WTC11 (cell line): ENCODE data around the gene HCFC1.

Experiments used
- CREB1 ChIP-seq: sonication (generic); formaldehyde crosslinking; IDR thresholded peaks from 2 replicates; pipeline ENCODE4 v1.8.0; 2023; ENCODE audit warnings: mild to moderate bottlenecking, missing genetic modification reagents
- FOXJ3 ChIP-seq: sonication (generic); formaldehyde crosslinking; IDR thresholded peaks from 2 replicates; pipeline ENCODE4 v1.9.0; 2021; ENCODE audit warnings: missing genetic modification reagents, mild to moderate bottlenecking, borderline replicate concordance
- MXD4 ChIP-seq: fragments of 250-450 bp; sonication (Bioruptor Pico); IDR thresholded peaks from 2 replicates; pipeline ENCODE4 v1.8.0; 2021; ENCODE audit warnings: mild to moderate bottlenecking, moderate library complexity, borderline replicate concordance
- NFE2L1 ChIP-seq: sonication (generic); formaldehyde crosslinking; IDR thresholded peaks from 2 replicates; pipeline ENCODE4 v1.8.1; 2023; ENCODE audit warnings: missing genetic modification reagents
- NFYB ChIP-seq: sonication (generic); formaldehyde crosslinking; conservative IDR thresholded peaks from 2 replicates; pipeline ENCODE4 v1.8.0; 2022; ENCODE audit warnings: low read depth, missing genetic modification reagents
- PREB ChIP-seq: sonication (generic); formaldehyde crosslinking; IDR thresholded peaks from 2 replicates; pipeline ENCODE4 v1.8.1; 2022; ENCODE audit warnings: mild to moderate bottlenecking, missing genetic modification reagents, moderate library complexity, borderline replicate concordance
- SP1 ChIP-seq: sonication (generic); formaldehyde crosslinking; conservative IDR thresholded peaks from 2 replicates; pipeline ENCODE4 v1.8.1; 2022; ENCODE audit warnings: missing genetic modification reagents
- USF2 ChIP-seq: sonication (generic); formaldehyde crosslinking; IDR thresholded peaks from 2 replicates; pipeline ENCODE4 v1.8.1; 2023; ENCODE audit warnings: mild to moderate bottlenecking, missing genetic modification reagents, moderate library complexity
- ZNF263 ChIP-seq: sonication (generic); formaldehyde crosslinking; IDR thresholded peaks from 2 replicates; pipeline ENCODE4 v1.8.1; 2022; ENCODE audit warnings: low read depth, mild to moderate bottlenecking, moderate library complexity, missing genetic modification reagents
- TF ChIP-seq, protein P1 (sequence below): fragments of 200-600 bp; IDR thresholded peaks from 2 replicates; pipeline ENCODE4 v1.8.0; 2022; ENCODE audit warnings: antibody characterized with exemption
- TF ChIP-seq, protein P2 (sequence below): fragments of 250-450 bp; sonication (Bioruptor Pico); IDR thresholded peaks from 2 replicates; pipeline ENCODE4 v2.1.2; 2022; ENCODE audit warnings: mild to moderate bottlenecking, moderate library complexity
- TF ChIP-seq, protein P3 (sequence below): sonication (generic); formaldehyde crosslinking; IDR thresholded peaks from 2 replicates; pipeline ENCODE4 v1.8.0; 2022; ENCODE audit warnings: mild to moderate bottlenecking, missing genetic modification reagents
- TF ChIP-seq, protein P4 (sequence below): fragments of 250-450 bp; sonication (Bioruptor Pico); IDR thresholded peaks from 2 replicates; pipeline ENCODE4 v1.9.0; 2021; ENCODE audit warnings: mild to moderate bottlenecking

DNA sequence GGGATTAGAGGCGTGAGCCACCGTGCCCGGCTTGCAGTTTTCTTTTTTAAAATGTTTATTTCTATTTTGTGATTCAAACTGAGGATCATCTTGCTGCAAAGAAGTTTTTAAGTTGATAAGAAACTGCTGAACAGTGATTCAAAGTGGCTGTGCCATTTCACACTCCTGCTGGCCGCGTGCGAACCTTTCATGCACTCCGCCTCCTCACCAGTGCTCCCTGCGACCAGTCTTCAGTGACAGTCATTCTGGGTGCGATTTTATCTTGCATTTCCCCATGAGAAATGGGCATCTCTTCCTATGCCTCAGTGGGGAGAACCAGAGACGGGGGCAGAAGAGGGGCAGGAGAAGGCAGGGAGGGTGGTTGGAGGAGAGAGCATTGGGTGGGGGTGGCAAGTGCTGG lies 22.4 kb upstream of the HCFC1 start:
- TF ChIP-seq, protein P1, sequence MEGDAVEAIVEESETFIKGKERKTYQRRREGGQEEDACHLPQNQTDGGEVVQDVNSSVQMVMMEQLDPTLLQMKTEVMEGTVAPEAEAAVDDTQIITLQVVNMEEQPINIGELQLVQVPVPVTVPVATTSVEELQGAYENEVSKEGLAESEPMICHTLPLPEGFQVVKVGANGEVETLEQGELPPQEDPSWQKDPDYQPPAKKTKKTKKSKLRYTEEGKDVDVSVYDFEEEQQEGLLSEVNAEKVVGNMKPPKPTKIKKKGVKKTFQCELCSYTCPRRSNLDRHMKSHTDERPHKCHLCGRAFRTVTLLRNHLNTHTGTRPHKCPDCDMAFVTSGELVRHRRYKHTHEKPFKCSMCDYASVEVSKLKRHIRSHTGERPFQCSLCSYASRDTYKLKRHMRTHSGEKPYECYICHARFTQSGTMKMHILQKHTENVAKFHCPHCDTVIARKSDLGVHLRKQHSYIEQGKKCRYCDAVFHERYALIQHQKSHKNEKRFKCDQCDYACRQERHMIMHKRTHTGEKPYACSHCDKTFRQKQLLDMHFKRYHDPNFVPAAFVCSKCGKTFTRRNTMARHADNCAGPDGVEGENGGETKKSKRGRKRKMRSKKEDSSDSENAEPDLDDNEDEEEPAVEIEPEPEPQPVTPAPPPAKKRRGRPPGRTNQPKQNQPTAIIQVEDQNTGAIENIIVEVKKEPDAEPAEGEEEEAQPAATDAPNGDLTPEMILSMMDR, result no peak
- TF ChIP-seq NFYB (CRISPR knock-in tag) (no peak), PREB (CRISPR knock-in tag) (no peak), CREB1 (CRISPR knock-in tag) (no peak), ZNF263 (CRISPR knock-in tag) (no peak), USF2 (CRISPR knock-in tag) (no peak), MXD4 (CRISPR knock-in tag) (no peak), SP1 (CRISPR knock-in tag) (no peak), NFE2L1 (CRISPR knock-in tag) (no peak), FOXJ3 (no peak)
- TF ChIP-seq, protein P2, sequence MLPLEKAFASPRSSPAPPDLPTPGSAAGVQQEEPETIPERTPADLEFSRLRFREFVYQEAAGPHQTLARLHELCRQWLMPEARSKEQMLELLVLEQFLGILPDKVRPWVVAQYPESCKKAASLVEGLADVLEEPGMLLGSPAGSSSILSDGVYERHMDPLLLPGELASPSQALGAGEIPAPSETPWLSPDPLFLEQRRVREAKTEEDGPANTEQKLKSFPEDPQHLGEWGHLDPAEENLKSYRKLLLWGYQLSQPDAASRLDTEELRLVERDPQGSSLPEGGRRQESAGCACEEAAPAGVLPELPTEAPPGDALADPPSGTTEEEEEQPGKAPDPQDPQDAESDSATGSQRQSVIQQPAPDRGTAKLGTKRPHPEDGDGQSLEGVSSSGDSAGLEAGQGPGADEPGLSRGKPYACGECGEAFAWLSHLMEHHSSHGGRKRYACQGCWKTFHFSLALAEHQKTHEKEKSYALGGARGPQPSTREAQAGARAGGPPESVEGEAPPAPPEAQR (CRISPR knock-in tag), result no peak
- TF ChIP-seq, protein P3, sequence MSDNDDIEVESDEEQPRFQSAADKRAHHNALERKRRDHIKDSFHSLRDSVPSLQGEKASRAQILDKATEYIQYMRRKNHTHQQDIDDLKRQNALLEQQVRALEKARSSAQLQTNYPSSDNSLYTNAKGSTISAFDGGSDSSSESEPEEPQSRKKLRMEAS (CRISPR knock-in tag), result no peak
- TF ChIP-seq, protein P4, sequence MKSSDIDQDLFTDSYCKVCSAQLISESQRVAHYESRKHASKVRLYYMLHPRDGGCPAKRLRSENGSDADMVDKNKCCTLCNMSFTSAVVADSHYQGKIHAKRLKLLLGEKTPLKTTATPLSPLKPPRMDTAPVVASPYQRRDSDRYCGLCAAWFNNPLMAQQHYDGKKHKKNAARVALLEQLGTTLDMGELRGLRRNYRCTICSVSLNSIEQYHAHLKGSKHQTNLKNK (CRISPR knock-in tag), result no peak
